Fibroblast of villous mesenchyme (primary cell): Measurements from ENCODE around the gene XKR7. TPM values are rescaled to one million over a fixed set of nuclear protein-coding genes. Genes with fewer than 3 reads are reported as not detected.

Experiments used
- DNase-seq: peaks from one replicate; pipeline ENCODE4 v3.0.0-alpha.2; 2010; ENCODE audit warnings: low read depth
- H3K4me3 ChIP-seq: 2 replicates; pipeline ENCODE4 v1.5.1; 2011; ENCODE audit warnings: low read depth, mild to moderate bottlenecking, low read length
- total RNA-seq: library from RNA; depleted of rRNA; stranded (reverse); fragments of >200 nt; gene quantifications from 2 replicates; pipeline ENCODE4 v1.2.3, GENCODE V29; 2012
- TF ChIP-seq, protein P1 (sequence below): IDR thresholded peaks from 2 replicates; pipeline ENCODE4 v1.5.1; 2012; ENCODE audit warnings: low read depth, mild to moderate bottlenecking, low read length; ENCODE audit not compliant: insufficient read depth

Gene XKR7
- total RNA-seq, 1 donor = not detected

DNA sequence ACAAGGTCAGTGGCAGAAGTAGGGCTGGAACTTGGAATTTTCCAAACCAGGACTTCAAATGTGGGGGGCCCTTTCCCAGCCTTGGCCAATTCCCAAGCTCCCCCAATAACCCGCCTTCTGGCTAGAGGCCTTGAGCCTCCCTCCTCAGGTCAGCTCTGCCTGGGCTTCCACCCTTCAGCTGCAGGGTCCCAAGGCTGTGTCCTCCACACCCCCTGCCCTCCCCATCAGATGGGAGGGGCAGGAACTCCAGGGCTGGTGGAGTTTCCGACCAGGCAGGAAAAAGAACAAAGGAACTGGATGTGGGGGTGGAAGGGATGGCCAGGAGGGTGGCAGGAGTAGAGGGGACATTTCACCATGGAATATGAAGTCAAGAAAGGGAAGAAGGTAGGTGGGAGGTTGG lies 42.1 kb downstream of the XKR7 start, which contains the start of gene CCM2L:
CCM2L (plus strand) TSS at position 338 of the 400 bp plus-strand sequence; CDS start at position 355, 17 bp downstream.
- no peak within 1 kb of the TSS for H3K4me3 ChIP-seq
- no peak for DNase-seq
- TF ChIP-seq, protein P1, sequence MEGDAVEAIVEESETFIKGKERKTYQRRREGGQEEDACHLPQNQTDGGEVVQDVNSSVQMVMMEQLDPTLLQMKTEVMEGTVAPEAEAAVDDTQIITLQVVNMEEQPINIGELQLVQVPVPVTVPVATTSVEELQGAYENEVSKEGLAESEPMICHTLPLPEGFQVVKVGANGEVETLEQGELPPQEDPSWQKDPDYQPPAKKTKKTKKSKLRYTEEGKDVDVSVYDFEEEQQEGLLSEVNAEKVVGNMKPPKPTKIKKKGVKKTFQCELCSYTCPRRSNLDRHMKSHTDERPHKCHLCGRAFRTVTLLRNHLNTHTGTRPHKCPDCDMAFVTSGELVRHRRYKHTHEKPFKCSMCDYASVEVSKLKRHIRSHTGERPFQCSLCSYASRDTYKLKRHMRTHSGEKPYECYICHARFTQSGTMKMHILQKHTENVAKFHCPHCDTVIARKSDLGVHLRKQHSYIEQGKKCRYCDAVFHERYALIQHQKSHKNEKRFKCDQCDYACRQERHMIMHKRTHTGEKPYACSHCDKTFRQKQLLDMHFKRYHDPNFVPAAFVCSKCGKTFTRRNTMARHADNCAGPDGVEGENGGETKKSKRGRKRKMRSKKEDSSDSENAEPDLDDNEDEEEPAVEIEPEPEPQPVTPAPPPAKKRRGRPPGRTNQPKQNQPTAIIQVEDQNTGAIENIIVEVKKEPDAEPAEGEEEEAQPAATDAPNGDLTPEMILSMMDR = no peak

DNA sequence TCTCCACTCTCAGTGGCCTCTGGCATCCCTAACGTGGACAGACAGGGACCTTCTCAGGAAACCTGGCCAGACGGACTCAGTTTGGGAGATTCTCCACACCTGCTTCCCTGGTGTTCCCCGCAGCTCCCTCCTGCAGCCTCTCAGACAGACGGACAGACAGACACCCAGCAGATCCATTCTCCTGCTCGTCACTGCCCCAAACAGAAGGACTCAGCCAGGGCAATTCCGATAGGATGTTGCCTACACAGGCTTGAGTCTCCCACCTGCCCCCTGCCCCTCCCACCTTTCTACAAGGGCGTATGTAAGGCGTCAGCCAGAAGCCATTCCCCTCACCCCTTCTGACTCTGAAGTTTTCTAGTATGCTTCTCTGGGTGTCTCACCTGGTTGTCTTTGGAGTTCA lies 42.7 kb downstream of the XKR7 start:
- no peak for DNase-seq
- TF ChIP-seq, protein P1 = no peak
- H3K4me3 ChIP-seq = no peak overlapping the region

DNA sequence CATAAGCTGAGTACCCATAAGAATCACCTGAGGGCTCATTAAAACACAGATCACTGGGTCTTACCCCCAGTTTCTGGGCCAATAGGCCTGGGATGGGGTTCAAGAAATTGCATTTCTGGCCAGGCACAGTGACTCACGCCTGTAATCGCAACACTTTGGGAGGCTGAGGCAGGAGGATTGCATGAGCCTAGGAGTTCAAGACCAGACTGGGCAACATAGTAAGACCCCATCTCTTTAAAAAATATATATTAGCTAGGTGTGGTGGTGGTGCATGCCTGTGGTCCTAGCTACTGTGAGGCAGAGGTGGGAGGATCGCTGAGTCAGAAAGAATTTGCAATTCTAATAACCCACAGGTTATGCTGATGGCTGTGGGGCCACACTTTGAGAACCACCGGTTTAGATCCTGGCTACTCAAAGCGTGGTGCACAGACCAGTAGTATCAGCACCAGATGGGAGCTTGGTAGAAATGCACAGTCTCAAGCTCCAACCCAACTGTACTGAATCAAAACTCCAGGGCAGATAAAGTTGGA lies 44.3 kb downstream of the XKR7 start:
- no peak for DNase-seq
- no peak overlapping the region for H3K4me3 ChIP-seq
- TF ChIP-seq, protein P1 = no peak

DNA sequence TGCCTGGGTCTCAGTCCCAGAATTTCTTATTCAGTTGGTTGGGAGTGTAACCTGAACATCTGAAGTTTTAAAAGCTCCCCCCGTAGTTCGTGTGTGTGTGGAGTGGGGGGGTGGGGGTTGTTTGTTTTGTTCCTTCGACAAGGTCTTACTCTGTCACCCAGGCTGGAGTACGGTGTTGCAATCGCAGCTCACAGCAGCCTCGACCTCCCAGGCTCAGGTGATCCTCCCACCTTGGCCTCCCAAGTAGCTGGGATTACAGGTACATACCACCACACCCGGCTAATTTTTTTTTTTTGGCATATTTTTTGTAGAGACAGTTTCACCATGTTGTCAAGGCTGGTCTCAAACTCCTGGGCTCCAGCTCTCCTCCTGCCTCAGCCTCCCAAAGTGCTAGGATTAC lies 45.4 kb downstream of the XKR7 start:
- DNase-seq = no peak
- TF ChIP-seq, protein P1 = no peak
- no peak overlapping the region for H3K4me3 ChIP-seq

DNA sequence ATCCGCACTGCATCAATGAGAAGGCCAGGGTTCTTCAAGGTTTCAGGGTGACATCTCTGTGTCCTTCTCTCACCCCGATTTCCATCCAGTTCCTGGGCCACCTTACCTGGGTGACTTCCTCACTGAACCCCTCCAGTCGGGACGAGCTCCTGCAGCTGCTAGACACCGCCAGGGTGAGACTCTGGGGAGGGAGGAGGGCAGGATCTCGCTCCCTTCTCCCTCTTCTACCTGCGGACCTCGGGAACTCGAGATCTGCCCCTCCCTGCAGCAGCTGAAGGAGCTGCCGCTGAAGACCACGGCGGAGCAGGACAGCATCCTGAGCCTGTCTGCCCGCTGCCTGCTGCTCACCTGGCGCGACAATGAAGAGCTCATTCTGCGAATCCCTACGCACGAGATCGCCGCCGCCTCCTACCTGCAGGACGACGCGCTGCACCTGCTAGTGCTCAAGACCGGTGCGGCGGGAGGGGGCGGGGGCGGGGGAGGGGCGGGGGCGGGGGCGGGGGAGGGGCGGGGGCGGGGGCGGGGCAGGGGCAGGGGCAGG lies 49.8 kb downstream of the XKR7 start:
- TF ChIP-seq, protein P1 = no peak
- DNase-seq = no peak
- no peak overlapping the region for H3K4me3 ChIP-seq

DNA sequence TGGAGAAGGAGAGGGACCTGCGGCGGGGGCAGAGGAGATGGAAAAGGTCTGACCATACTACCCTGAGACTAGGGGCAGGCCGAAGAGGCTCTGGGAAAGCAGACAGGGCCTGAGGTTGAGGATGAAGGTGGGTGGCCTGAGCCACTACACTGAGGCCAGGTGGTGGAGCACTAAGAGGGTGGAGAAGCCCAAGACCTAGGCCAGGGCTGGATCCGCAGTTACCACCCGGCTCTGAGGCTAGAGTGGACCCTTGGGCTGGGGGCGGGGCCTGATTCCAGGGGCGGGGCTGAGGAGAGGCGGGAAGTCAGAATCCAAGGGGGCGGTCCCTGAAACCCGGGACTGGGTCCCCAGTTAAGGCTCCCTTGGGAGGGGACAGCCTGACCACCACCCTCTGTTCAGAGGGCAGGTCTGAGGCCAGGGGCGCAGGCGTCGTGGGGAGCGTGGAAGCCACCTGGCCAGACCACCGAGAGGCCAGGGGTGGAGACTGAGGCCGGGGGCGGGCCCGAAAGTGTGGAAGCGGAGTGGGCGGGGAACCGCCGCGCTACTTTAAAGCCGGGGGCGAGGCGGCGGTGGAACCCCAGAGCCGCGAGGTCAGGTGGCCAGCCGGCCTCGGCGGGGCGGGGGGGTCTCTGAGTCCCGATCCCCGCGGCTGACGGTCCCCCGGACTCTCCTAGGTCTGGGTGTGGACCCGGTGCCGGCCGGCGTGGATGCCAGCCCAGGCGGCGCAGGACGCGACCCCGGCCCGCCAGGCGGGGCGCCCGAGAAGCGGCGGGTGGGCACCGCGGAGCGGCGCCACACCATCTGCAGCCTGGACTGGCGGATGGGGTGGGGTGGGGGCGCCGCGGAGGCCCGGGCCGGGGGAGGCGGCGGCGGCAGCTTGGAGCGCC lies 50.6 kb downstream of the XKR7 start:
- peak overlapping the region; percentile 41 for H3K4me3 ChIP-seq
- TF ChIP-seq, protein P1 = no peak
- no peak for DNase-seq
